Lung (tissue), 12 donors: ENCODE data around the gene MYO1F. TPM values are rescaled to one million over a fixed set of nuclear protein-coding genes. Genes with fewer than 3 reads are reported as not detected.

ENCODE experiments used
- ATAC-seq: fragments of 200-7000 bp; cut with Tn5 transposase; one replicate; pipeline ENCODE4 v1.9.1; 2020; ENCODE audit warnings: moderate number of reproducible peaks; ENCODE audit not compliant: insufficient read depth, low FRiP score
- DNase-seq, 3 donors: peaks; one replicate each; pipeline ENCODE4 v3.0.0-alpha.2; 2013 to 2017
- H3K27ac ChIP-seq, 2 donors: one replicate each; pipeline ENCODE4 v1.5.1; 2013; ENCODE audit warnings: mild to moderate bottlenecking in 2 of 2, moderate library complexity in 2 of 2, control low read depth in 1 of 2, inconsistent platforms in 1 of 2, low read depth in 1 of 2, low read length in 1 of 2
- H3K27me3 ChIP-seq, 3 donors: one replicate each; pipeline ENCODE4 v1.5.1; 2013; ENCODE audit warnings: low read length in 2 of 3; ENCODE audit not compliant: control insufficient read depth in 3 of 3, insufficient read depth in 3 of 3
- H3K36me3 ChIP-seq, 4 donors: one replicate each; pipeline ENCODE4 v1.5.1; 2013; ENCODE audit warnings: low read length in 4 of 4, mild to moderate bottlenecking in 1 of 4, moderate library complexity in 1 of 4; ENCODE audit not compliant: control insufficient read depth in 4 of 4, insufficient read depth in 4 of 4
- H3K4me1 ChIP-seq, 5 donors: one replicate each; pipeline ENCODE4 v1.5.1; 2013; ENCODE audit warnings: low read length in 5 of 5, mild to moderate bottlenecking in 2 of 5, moderate library complexity in 1 of 5; ENCODE audit not compliant: control insufficient read depth in 5 of 5, insufficient read depth in 5 of 5
- H3K4me3 ChIP-seq: one replicate; pipeline ENCODE4 v1.5.1; 2013; ENCODE audit warnings: mild to moderate bottlenecking, control low read depth, moderate library complexity
- H3K9ac ChIP-seq, 2 donors: one replicate each; pipeline ENCODE4 v1.5.1; 2013; ENCODE audit warnings: low read length in 2 of 2, control low read depth in 1 of 2; ENCODE audit not compliant: insufficient read depth in 1 of 2
- H3K9me3 ChIP-seq, 4 donors: one replicate each; pipeline ENCODE4 v1.5.1; 2013; ENCODE audit warnings: low read length in 3 of 4, mild to moderate bottlenecking in 1 of 4, moderate library complexity in 1 of 4; ENCODE audit not compliant: control insufficient read depth in 4 of 4, insufficient read depth in 3 of 4
- WGBS, 2 donors: extraction: QIAGEN DNeasy Blood & Tissue Kit; methylation state at CpG; one replicate each; pipeline ENCODE4 v1.1.7; 2013; 5-methylcytosine and 5-hydroxymethylcytosine counted together
- polyA plus RNA-seq, 2 donors: library from polyadenylated mRNA; stranded (reverse); fragments of 200-250 nt; gene quantifications; one replicate each; pipeline ENCODE4 v1.2.1, GENCODE V29; 2013
- total RNA-seq, 2 donors: library from RNA; depleted of rRNA in 1 of 2; stranded (reverse); fragments of >200 nt in 1 of 2; gene quantifications; one replicate each; pipeline ENCODE4 v1.2.1, GENCODE V29; 2014 to 2021
- TF ChIP-seq, protein P1 (sequence below): IDR thresholded peaks from 2 replicates; pipeline ENCODE4 v1.5.1; 2012; ENCODE audit warnings: mild to moderate bottlenecking; ENCODE audit errors: control extremely low read depth, extremely low read depth
- donor health status: control.
- donor health status: control.
- donor health status: Bipolar disorder and iron deficiency.
- donor health status: healthy.
- donor health status: DM: yes; HTN: yes; CAD: no.

Gene MYO1F
- total and polyA plus RNA-seq, 4 donors = 23.4 to 127 (median 73.2) TPM

DNA sequence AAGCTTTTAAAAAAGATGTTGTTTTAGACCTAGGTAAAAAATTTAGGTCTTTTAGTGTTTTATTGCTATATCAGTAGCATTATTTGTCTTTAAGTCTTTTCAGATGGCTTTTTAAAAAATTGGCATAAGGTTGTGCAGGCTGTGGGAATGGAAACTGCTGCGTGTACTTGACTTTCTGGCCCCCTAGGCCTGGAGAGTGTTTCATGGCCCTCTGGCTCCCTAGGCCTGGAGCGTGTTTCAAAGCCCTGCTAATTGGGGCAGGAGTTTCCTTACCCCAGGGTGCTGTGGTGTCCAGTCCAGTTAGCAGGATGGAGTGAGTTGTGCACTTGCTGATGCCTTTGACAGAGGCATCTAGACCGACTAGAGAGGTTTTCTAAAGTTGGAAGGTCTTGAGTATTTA is 98.6 kb downstream of the MYO1F start:
- WGBS, 2 donors = 64 to 76% methylated on average over 3 of the region's 3 CpGs

DNA sequence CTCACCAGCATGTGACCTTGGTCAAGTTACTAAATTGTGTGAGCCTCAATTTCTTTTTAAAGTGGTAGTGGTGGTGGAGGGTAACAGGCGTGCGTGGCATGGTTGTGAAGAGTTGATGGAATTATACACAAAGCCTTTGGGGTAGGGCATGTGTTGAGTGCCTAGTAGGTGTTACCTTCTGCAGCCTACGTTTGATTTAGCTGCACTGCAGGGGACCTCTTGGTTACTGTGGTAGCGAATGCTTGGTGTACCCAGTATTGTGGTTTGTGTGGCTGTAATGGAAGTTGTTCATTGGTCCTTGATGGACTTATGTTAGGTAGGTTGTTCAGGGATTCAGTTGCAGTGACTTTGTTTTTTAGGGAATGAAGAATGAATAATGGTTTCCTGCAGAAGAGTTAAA is 99.4 kb downstream of the MYO1F start:
- Histone ChIP-seq H3K27ac (no peak overlapping the region), H3K36me3 (peaks cover 9 to 59% (median 45%) of the 10 kb centered on the region in 4 donors), H3K27me3 (no peaks in the 10 kb centered on the region), H3K4me1 (peaks cover 0 to 8% (median 0%) of the 10 kb centered on the region in 5 donors), H3K9ac (peak overlapping the region in 1 of 2 donors; percentile 2), H3K9me3 (no peaks in the 10 kb centered on the region), H3K4me3 (no peak overlapping the region)
- DNase-seq = no peak
- WGBS, 2 donors = 73 to 78% methylated on average over 4 of the region's 4 CpGs
- no peak for ATAC-seq
- TF ChIP-seq, protein P1, sequence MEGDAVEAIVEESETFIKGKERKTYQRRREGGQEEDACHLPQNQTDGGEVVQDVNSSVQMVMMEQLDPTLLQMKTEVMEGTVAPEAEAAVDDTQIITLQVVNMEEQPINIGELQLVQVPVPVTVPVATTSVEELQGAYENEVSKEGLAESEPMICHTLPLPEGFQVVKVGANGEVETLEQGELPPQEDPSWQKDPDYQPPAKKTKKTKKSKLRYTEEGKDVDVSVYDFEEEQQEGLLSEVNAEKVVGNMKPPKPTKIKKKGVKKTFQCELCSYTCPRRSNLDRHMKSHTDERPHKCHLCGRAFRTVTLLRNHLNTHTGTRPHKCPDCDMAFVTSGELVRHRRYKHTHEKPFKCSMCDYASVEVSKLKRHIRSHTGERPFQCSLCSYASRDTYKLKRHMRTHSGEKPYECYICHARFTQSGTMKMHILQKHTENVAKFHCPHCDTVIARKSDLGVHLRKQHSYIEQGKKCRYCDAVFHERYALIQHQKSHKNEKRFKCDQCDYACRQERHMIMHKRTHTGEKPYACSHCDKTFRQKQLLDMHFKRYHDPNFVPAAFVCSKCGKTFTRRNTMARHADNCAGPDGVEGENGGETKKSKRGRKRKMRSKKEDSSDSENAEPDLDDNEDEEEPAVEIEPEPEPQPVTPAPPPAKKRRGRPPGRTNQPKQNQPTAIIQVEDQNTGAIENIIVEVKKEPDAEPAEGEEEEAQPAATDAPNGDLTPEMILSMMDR = no peak

More for the DNA sequence above, 98.6 kb downstream of the MYO1F start:
- Histone ChIP-seq H3K9me3 (no peaks in the 10 kb centered on the region), H3K36me3 (peaks cover 9 to 61% (median 45%) of the 10 kb centered on the region in 4 donors), H3K4me3 (no peak overlapping the region), H3K9ac (no peak overlapping the region), H3K27ac (no peak overlapping the region), H3K4me1 (peaks cover 0 to 8% (median 0%) of the 10 kb centered on the region in 5 donors), H3K27me3 (no peaks in the 10 kb centered on the region)
- DNase-seq (no peak), ATAC-seq (no peak)
- TF ChIP-seq, protein P1 = no peak

DNA sequence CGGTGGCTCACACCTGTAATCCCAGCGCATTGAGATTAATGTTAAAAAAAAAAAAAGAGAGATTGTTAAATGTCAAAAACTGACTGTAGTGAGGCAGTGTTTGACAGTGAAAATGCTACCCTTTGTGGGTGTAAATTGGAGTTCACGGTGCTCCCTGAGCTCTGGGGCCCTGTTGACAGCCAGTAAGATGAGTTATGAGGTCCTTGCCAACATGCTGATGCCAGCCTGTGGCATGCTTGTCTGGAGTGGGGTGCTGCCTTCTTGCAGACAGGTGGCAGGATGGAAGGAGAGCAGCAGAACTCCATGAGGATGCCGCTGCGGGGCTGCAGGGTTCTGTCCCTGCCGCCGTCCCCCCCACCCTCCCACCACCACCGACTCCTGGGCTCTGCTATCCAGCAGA is 100.7 kb downstream of the MYO1F start:
- no peaks in the 10 kb centered on the region for H3K27me3 ChIP-seq
- no peaks in the 10 kb centered on the region for H3K9me3 ChIP-seq
- peaks cover 9 to 57% (median 45%) of the 10 kb centered on the region in 4 donors for H3K36me3 ChIP-seq
- H3K27ac ChIP-seq = no peak overlapping the region
- no peak for DNase-seq
- H3K4me3 ChIP-seq = no peak overlapping the region
- 86 to 87% methylated on average over 8 of the region's 8 CpGs for WGBS, 2 donors
- TF ChIP-seq, protein P1 = no peak
- H3K9ac ChIP-seq = no peak overlapping the region
- no peak for ATAC-seq
- peaks cover 0 to 8% (median 0%) of the 10 kb centered on the region in 5 donors for H3K4me1 ChIP-seq

DNA sequence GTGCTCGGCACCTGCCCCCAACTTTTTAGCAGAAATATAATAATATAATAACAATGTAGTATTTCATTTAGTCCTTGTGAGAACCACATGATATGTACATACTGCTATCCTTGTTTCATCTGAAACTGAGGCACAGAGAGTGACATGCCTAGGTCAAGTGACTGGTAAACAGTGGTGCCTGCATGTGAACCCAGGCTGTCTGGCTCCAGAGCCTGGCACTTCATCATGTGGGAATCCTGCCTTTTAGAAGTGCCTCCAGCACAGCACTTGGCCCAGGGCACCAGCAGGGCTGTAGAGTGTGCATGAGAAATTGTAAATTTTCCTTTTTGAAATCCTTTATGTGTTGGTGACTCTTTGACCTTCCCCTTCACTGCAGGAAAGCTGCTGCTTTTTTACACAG is 102.2 kb downstream of the MYO1F start:
- no peak overlapping the region for H3K9ac ChIP-seq
- DNase-seq = no peak
- no peak for ATAC-seq
- H3K27ac ChIP-seq = no peak overlapping the region
- peaks cover 19 to 54% (median 48%) of the 10 kb centered on the region in 4 donors for H3K36me3 ChIP-seq
- H3K4me3 ChIP-seq = no peak overlapping the region
- no peaks in the 10 kb centered on the region for H3K9me3 ChIP-seq
- no peaks in the 10 kb centered on the region for H3K27me3 ChIP-seq
- WGBS, 2 donors = 96 to 97% methylated on average over 1 of the region's 1 CpG
- TF ChIP-seq, protein P1 = no peak
- H3K4me1 ChIP-seq = peaks cover 0 to 5% (median 0%) of the 10 kb centered on the region in 5 donors
